ENCODE measurements around the gene GAB2. TPM values are rescaled to one million over a fixed set of nuclear protein-coding genes. Genes with fewer than 3 reads are reported as not detected.

The GAB2 gene
- total and polyA plus RNA-seq, 2 of the 4 experiments (the other 2 are of a cell fraction) = 3.3 to 5.9 TPM

DNA sequence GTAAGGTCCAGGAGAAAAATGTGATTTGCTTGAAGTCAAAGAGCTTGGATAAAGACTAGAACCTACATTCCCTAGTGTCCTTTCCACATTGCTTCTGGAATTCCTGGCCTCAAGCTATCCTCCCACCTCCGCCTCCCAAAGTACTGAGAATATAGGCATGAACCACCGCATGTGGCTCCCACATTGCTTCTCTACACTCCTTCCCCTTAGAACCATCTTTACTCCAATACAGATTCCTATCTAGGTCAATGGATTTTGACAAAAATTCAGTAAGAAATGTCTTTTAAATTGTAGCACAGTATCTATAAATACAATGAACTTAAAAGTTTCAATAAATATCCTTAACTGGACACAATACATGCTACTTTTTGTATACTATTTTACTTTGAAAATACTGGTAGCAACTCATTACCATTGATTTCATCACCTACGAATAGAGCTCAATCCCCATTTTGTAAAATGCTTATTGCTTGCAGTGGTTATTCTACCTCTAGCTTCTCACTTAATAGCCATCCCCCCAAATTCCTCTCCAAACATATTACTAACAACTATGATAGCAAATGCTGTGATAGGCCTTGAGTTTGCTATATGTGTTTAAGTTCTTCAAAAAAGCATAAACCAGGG, 53.4 kb downstream of the GAB2 start:
- no peak for ATAC-seq (ENCODE audit: low read depth)
- H3K56ac ChIP-seq (ENCODE audit: extremely low read depth, insufficient read depth, low read length) = no peak overlapping the region
- no peak overlapping the region for H3K18ac ChIP-seq (ENCODE audit: low read depth, low read length)
- no peak overlapping the region for H2BK5ac ChIP-seq (ENCODE audit: low read depth, low read length, poor library complexity, severe bottlenecking)
- H3K23ac ChIP-seq (ENCODE audit: low read depth, low read length) = no peak overlapping the region
- intact Hi-C loops (cut with micrococcal nuclease) = no loop called here
- H4K91ac ChIP-seq (ENCODE audit: insufficient read depth, low read depth, low read length) = no peak overlapping the region
- H3K4me2 ChIP-seq (ENCODE audit: low read depth, low read length) = no peak overlapping the region
- no peaks in the 10 kb centered on the region for H3K36me3 ChIP-seq (ENCODE audit: control insufficient read depth, insufficient read depth, low read length)
- no peaks in the 10 kb centered on the region for H3K27me3 ChIP-seq (ENCODE audit: control insufficient read depth, insufficient read depth, low read length)
- H2AFZ ChIP-seq (replicated peaks; ENCODE audit: low read length, poor library complexity) = no peak overlapping the region
- peaks cover 4% of the 10 kb centered on the region; the same call in 1 of the 2 replicates for H3K4me1 ChIP-seq (ENCODE audit: control insufficient read depth, insufficient read depth, low read length)
- H2BK20ac ChIP-seq (ENCODE audit: low read depth, low read length) = no peak overlapping the region
- peaks cover 13% of the 10 kb centered on the region; the same call in 1 of the 2 replicates for H4K20me1 ChIP-seq (ENCODE audit: insufficient read depth, low read length)
- H3K4ac ChIP-seq (ENCODE audit: low read depth, low read length) = no peak overlapping the region
- H3K14ac ChIP-seq (replicated peaks; ENCODE audit: low read depth, low read length) = no peak overlapping the region
- no CpG with 5 or more reads among the region's 3 CpGs for WGBS, 2 experiments (ENCODE audit: extremely low coverage in 2 of 2, insufficient read length in 1 of 2)
- TF ChIP-seq, protein P1, sequence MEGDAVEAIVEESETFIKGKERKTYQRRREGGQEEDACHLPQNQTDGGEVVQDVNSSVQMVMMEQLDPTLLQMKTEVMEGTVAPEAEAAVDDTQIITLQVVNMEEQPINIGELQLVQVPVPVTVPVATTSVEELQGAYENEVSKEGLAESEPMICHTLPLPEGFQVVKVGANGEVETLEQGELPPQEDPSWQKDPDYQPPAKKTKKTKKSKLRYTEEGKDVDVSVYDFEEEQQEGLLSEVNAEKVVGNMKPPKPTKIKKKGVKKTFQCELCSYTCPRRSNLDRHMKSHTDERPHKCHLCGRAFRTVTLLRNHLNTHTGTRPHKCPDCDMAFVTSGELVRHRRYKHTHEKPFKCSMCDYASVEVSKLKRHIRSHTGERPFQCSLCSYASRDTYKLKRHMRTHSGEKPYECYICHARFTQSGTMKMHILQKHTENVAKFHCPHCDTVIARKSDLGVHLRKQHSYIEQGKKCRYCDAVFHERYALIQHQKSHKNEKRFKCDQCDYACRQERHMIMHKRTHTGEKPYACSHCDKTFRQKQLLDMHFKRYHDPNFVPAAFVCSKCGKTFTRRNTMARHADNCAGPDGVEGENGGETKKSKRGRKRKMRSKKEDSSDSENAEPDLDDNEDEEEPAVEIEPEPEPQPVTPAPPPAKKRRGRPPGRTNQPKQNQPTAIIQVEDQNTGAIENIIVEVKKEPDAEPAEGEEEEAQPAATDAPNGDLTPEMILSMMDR (conservative IDR thresholded peaks at IDR 0.05; ENCODE audit: low read depth, low read length) = no peak
- TF ChIP-seq MAZ (IDR thresholded peaks at IDR 0.05; ENCODE audit: borderline replicate concordance, low read depth, low read length) = no peak
- no peak for TF ChIP-seq NFE2L2 (IDR thresholded peaks at IDR 0.05; ENCODE audit: low read depth, low read length)
- no peak for TF ChIP-seq MXI1 (IDR thresholded peaks at IDR 0.05; ENCODE audit: borderline replicate concordance, low read depth, low read length)
- TF ChIP-seq RAD21 (IDR thresholded peaks at IDR 0.05; ENCODE audit: low read length) = no peak
- TF ChIP-seq FOS (IDR thresholded peaks at IDR 0.05; ENCODE audit: low read depth, low read length) = no peak
- TF ChIP-seq RCOR1 (IDR thresholded peaks at IDR 0.05; ENCODE audit: insufficient replicate concordance, low read length) = no peak
- TF ChIP-seq BHLHE40 (IDR thresholded peaks at IDR 0.05; ENCODE audit: low read depth, low read length) = no peak
- TF ChIP-seq, protein P2, sequence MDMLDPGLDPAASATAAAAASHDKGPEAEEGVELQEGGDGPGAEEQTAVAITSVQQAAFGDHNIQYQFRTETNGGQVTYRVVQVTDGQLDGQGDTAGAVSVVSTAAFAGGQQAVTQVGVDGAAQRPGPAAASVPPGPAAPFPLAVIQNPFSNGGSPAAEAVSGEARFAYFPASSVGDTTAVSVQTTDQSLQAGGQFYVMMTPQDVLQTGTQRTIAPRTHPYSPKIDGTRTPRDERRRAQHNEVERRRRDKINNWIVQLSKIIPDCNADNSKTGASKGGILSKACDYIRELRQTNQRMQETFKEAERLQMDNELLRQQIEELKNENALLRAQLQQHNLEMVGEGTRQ (IDR thresholded peaks at IDR 0.05; ENCODE audit: low read depth, low read length) = no peak
- TF ChIP-seq SMC3 (IDR thresholded peaks at IDR 0.05; ENCODE audit: low read depth, low read length) = no peak
- dilution Hi-C loops (cut with HindIII; ENCODE audit: low sequenced_read_pairs, unreplicated experiment) = no loop called here
- no peak overlapping the region for H3K27ac ChIP-seq (ENCODE audit: insufficient read depth, low read length)
- no peak overlapping the region for H4K5ac ChIP-seq (ENCODE audit: low read depth, low read length)
- H4K8ac ChIP-seq (ENCODE audit: low read depth in 2 of 2, low read length in 2 of 2) = no peak overlapping the region
- CTCF ChIA-PET = no interaction called here
- H3K9me1 ChIP-seq (ENCODE audit: insufficient read depth, low read length) = no peaks in the 10 kb centered on the region
- no TSS peak for BruUV-seq (replicated peaks)
- no peak overlapping the region for H2BK120ac ChIP-seq (ENCODE audit: low read depth, low read length)
- H3K9me3 ChIP-seq (ENCODE audit: control insufficient read depth, insufficient read depth, low read length) = no peaks in the 10 kb centered on the region
- H3K4me3 ChIP-seq (ENCODE audit: insufficient read depth, low read depth, low read length) = no peak overlapping the region
- no peak overlapping the region for H3K9ac ChIP-seq (ENCODE audit: low read depth, low read length)
- H2AK9ac ChIP-seq (replicated peaks; ENCODE audit: low read depth, low read length, poor library complexity) = no peak overlapping the region
- POLR2A ChIA-PET (ENCODE audit: unreplicated experiment) = no interaction called here
- no peak overlapping the region for H2BK15ac ChIP-seq (ENCODE audit: low read depth, low read length)
- no peak overlapping the region for H2AK5ac ChIP-seq (ENCODE audit: low read depth, low read length)
- H3K79me1 ChIP-seq (ENCODE audit: low read depth in 1 of 2, low read length in 2 of 2) = peaks cover 10 to 15% of the 10 kb centered on the region in 2 experiments; a peak in 3 of 4 replicates
- in situ Hi-C loops (cut with MboI; ENCODE audit: low sequenced_read_pairs) = no loop called here
- DNase-seq = no peak

Measured in IMR-90 (cell line).